Kidney tubule cell (primary cell): Measurements from ENCODE around the gene KIAA1328.

Source experiments
- DNase-seq: peaks from one replicate; pipeline ENCODE4 v3.0.0-alpha.2; 2018; ENCODE audit warnings: low spot score

The KIAA1328 gene

GRCh38 chr18:37253394-37254235 is 424.7 kb downstream of the KIAA1328 start:
- DNase-seq, result peak; percentile 43

- no peak for DNase-seq
Measured at GRCh38 chr18:37254236-37254754, 425.4 kb downstream of the KIAA1328 start.

- DNase-seq, result no peak
Measured at GRCh38 chr18:37254973-37255372, 426.0 kb downstream of the KIAA1328 start.

GRCh38 chr18:37258131-37258530 is 429.2 kb downstream of the KIAA1328 start:
- DNase-seq, result no peak

GRCh38 chr18:37258819-37259218 is 429.9 kb downstream of the KIAA1328 start:
- no peak for DNase-seq

GRCh38 chr18:37259711-37260110 is 430.8 kb downstream of the KIAA1328 start:
- no peak for DNase-seq

GRCh38 chr18:37260367-37261093 is 431.6 kb downstream of the KIAA1328 start:
- DNase-seq, result no peak

GRCh38 chr18:37261246-37261840 is 432.4 kb downstream of the KIAA1328 start:
- DNase-seq, result no peak

- no peak for DNase-seq
Measured at GRCh38 chr18:37261988-37262387, 433.1 kb downstream of the KIAA1328 start.

GRCh38 chr18:37264956-37265355 is 436.0 kb downstream of the KIAA1328 start:
- DNase-seq, result no peak

GRCh38 chr18:37265382-37265781 is 436.5 kb downstream of the KIAA1328 start:
- no peak for DNase-seq

GRCh38 chr18:37266290-37266689 is 437.4 kb downstream of the KIAA1328 start:
- no peak for DNase-seq

- DNase-seq, result peak; percentile 52
Measured at GRCh38 chr18:37270038-37270665, 441.2 kb downstream of the KIAA1328 start.

GRCh38 chr18:37270666-37271052 is 441.7 kb downstream of the KIAA1328 start:
- no peak for DNase-seq

GRCh38 chr18:37272226-37272625 is 443.3 kb downstream of the KIAA1328 start:
- DNase-seq, result no peak

- no peak for DNase-seq
Measured at GRCh38 chr18:37272841-37273240, 443.9 kb downstream of the KIAA1328 start.

- no peak for DNase-seq
Measured at GRCh38 chr18:37274309-37275236, 445.6 kb downstream of the KIAA1328 start.

- no peak for DNase-seq
Measured at GRCh38 chr18:37275237-37275741, 446.4 kb downstream of the KIAA1328 start.

- no peak for DNase-seq
Measured at GRCh38 chr18:37276111-37276890, 447.4 kb downstream of the KIAA1328 start.

- no peak for DNase-seq
Measured at GRCh38 chr18:37277804-37278203, 448.9 kb downstream of the KIAA1328 start.
